Activated CD4-positive, alpha-beta T cell treated with anti-CD3 and anti-CD28 coated beads, Interleukin-2, amount 10 ng/mL, durations not matched to agents 7 days and 5 days (primary cell): Measurements from ENCODE around the gene SEMA3B. TPM values are rescaled to one million over a fixed set of nuclear protein-coding genes. Genes with fewer than 3 reads are reported as not detected.
"Not testable (repeated sequence)": the region's sequence is repeated elsewhere in the genome, so short reads cannot be mapped to it uniquely, and the experiment has no call there.

ENCODE experiments used
- CTCF ChIA-PET: fragments of 350-600 bp; sonication (Branson Sonifier 250); formaldehyde crosslinking; loops from one replicate; lab custom pipeline; 2021; ENCODE audit warnings: antibody characterized with exemption; lab: Charles Lee
- POLR2A ChIA-PET: fragments of 350-600 bp; sonication (Branson Sonifier 250); formaldehyde crosslinking; loops from one replicate; lab custom pipeline; 2021; ENCODE audit warnings: antibody characterized with exemption; lab: Charles Lee
- DNase-seq: peaks from one replicate; pipeline ENCODE4 v3.0.0-alpha.2; 2020
- H3K27ac Mint-ChIP-seq: one replicate; pipeline ENCODE4 v1.8.0; 2021; ENCODE audit warnings: mild to moderate bottlenecking, moderate library complexity, mixed read lengths
- H3K27me3 Mint-ChIP-seq: one replicate; pipeline ENCODE4 v1.8.0; 2021; ENCODE audit warnings: mixed read lengths
- H3K36me3 Mint-ChIP-seq: one replicate; pipeline ENCODE4 v1.8.0; 2021; ENCODE audit warnings: low read depth, mixed read lengths
- H3K4me1 Mint-ChIP-seq: one replicate; pipeline ENCODE4 v1.8.0; 2021; ENCODE audit warnings: mixed read lengths
- H3K4me3 Mint-ChIP-seq: one replicate; pipeline ENCODE4 v1.8.0; 2021; ENCODE audit warnings: mild to moderate bottlenecking, moderate library complexity, mixed read lengths
- H3K9me3 Mint-ChIP-seq: one replicate; pipeline ENCODE4 v1.8.0; 2021; ENCODE audit warnings: mixed read lengths
- total RNA-seq, 2 experiments: library from RNA; stranded (reverse); gene quantifications; one replicate each; pipeline ENCODE4 v1.2.3, GENCODE V29; 2021

SEMA3B gene
- total RNA-seq, 2 experiments from 2014 or later = 0.37 to 0.60 TPM

- Mint-ChIP-seq H3K27me3 (peaks cover 37% of the 10 kb centered on the region), H3K9me3 (no peaks in the 10 kb centered on the region), H3K4me3 (no peak within 1 kb of the TSS), H3K27ac (no peak within 1 kb of the TSS), H3K36me3 (no peaks in the 10 kb centered on the region), H3K4me1 (peaks cover 20% of the 10 kb centered on the region)
- ChIA-PET POLR2A (no interaction called here), CTCF (interaction anchor here (0.5 to 2.4 kb wide), 6 partner anchors 10 to 84 kb away, joined by 3 to 9 read pairs (median 6); no protein-coding TSS in a partner anchor)
- DNase-seq = no peak
These were observed 9.9 kb downstream of the SEMA3B start, which contains the start of gene LSMEM2 for GRCh38 chr3:50278880-50279224. TSS of gene LSMEM2 (plus strand) at chr3:50279087. CDS start at chr3:50279114, 27 bp downstream.

- Mint-ChIP-seq H3K4me3 (no peak overlapping the region), H3K27me3 (peaks cover 32% of the 10 kb centered on the region), H3K9me3 (no peaks in the 10 kb centered on the region), H3K36me3 (no peaks in the 10 kb centered on the region), H3K4me1 (peaks cover 15% of the 10 kb centered on the region), H3K27ac (no peak overlapping the region)
- DNase-seq = no peak
- CTCF ChIA-PET = interaction anchor here (0.5 to 2.4 kb wide), 7 partner anchors 8 to 55 kb away, joined by 3 to 9 read pairs (median 5); no protein-coding TSS in a partner anchor
- POLR2A ChIA-PET = interaction anchor here (0.6 kb wide), 1 partner anchor 1223 kb away, joined by 5 read pairs; no protein-coding TSS in a partner anchor
These were observed 10.5 kb downstream of the SEMA3B start for GRCh38 chr3:50279255-50280016.

- not testable (repeated sequence) for H3K9me3 Mint-ChIP-seq, DNase-seq, H3K27ac Mint-ChIP-seq, H3K36me3 Mint-ChIP-seq, H3K4me3 Mint-ChIP-seq, H3K4me1 Mint-ChIP-seq, H3K27me3 Mint-ChIP-seq
- POLR2A ChIA-PET = interaction anchor here (0.5 kb wide), 1 partner anchor 37 kb away, joined by 3 read pairs; no protein-coding TSS in a partner anchor
- CTCF ChIA-PET = interaction anchor here (0.6 to 1.1 kb wide), 3 partner anchors 11 to 581 kb away, joined by 3 to 5 read pairs (median 3); no protein-coding TSS in a partner anchor
These were observed 15.2 kb downstream of the SEMA3B start for GRCh38 chr3:50284121-50284520.

GRCh38 chr3:50286322-50287227, 17.6 kb downstream of the SEMA3B start:
- Mint-ChIP-seq H3K9me3 (no peaks in the 10 kb centered on the region), H3K4me1 (peaks cover 11% of the 10 kb centered on the region), H3K27me3 (no peaks in the 10 kb centered on the region), H3K27ac (no peak overlapping the region), H3K36me3 (no peaks in the 10 kb centered on the region), H3K4me3 (no peak overlapping the region)
- no peak for DNase-seq
- ChIA-PET POLR2A (no interaction called here), CTCF (interaction anchor here (1.2 to 3.8 kb wide), 2 partner anchors 13 to 40 kb away, joined by 3 to 9 read pairs; no protein-coding TSS in a partner anchor)

GRCh38 chr3:50287262-50287661, 18.3 kb downstream of the SEMA3B start:
- ChIA-PET CTCF (interaction anchor here (1.2 to 3.8 kb wide), 2 partner anchors 12 to 41 kb away, joined by 3 to 9 read pairs; no protein-coding TSS in a partner anchor), POLR2A (no interaction called here)
- H3K27ac Mint-ChIP-seq = no peak overlapping the region
- H3K27me3 Mint-ChIP-seq = no peaks in the 10 kb centered on the region
- no peaks in the 10 kb centered on the region for H3K36me3 Mint-ChIP-seq
- H3K9me3 Mint-ChIP-seq = no peaks in the 10 kb centered on the region
- H3K4me3 Mint-ChIP-seq = no peak overlapping the region
- H3K4me1 Mint-ChIP-seq = peaks cover 11% of the 10 kb centered on the region
- no peak for DNase-seq

- no peak overlapping the region for H3K4me3 Mint-ChIP-seq
- no peaks in the 10 kb centered on the region for H3K27me3 Mint-ChIP-seq
- ChIA-PET CTCF (interaction anchor here (0.7 to 3.8 kb wide), 5 partner anchors 8 to 79 kb away, joined by 3 to 9 read pairs (median 5); partner anchors contain the start of genes HYAL3, LSMEM2 and NAA80), POLR2A (no interaction called here)
- no peaks in the 10 kb centered on the region for H3K9me3 Mint-ChIP-seq
- peaks cover 21% of the 10 kb centered on the region for H3K4me1 Mint-ChIP-seq
- H3K36me3 Mint-ChIP-seq = no peaks in the 10 kb centered on the region
- H3K27ac Mint-ChIP-seq = no peak overlapping the region
- no peak for DNase-seq
These were observed 19.6 kb downstream of the SEMA3B start for GRCh38 chr3:50288387-50289007.

- CTCF ChIA-PET = interaction anchor here (0.6 to 3.8 kb wide), 7 partner anchors 9 to 63 kb away, joined by 3 to 9 read pairs (median 5); partner anchors contain the start of genes HYAL3, LSMEM2 and NAA80
- Mint-ChIP-seq H3K4me3 (peak overlapping the region; percentile 19), H3K9me3 (no peaks in the 10 kb centered on the region)
These were observed 20.2 kb downstream of the SEMA3B start for GRCh38 chr3:50289130-50289529.

GRCh38 chr3:50290161-50290641, 21.3 kb downstream of the SEMA3B start:
- no peak overlapping the region for H3K27ac Mint-ChIP-seq
- no peaks in the 10 kb centered on the region for H3K9me3 Mint-ChIP-seq
- ChIA-PET CTCF (interaction anchor here (1.2 to 3.8 kb wide), 4 partner anchors 8 to 44 kb away, joined by 3 to 9 read pairs (median 6); partner anchors contain the start of genes HYAL3 and NAA80), POLR2A (no interaction called here)
- no peaks in the 10 kb centered on the region for H3K36me3 Mint-ChIP-seq
- H3K4me1 Mint-ChIP-seq = peaks cover 23% of the 10 kb centered on the region
- peak; percentile 5 for DNase-seq
- H3K4me3 Mint-ChIP-seq = peak overlapping the region; percentile 88
- H3K27me3 Mint-ChIP-seq = no peaks in the 10 kb centered on the region

More at GRCh38 chr3:50289130-50289529, 20.2 kb downstream of the SEMA3B start:
- H3K36me3 Mint-ChIP-seq = no peaks in the 10 kb centered on the region
- DNase-seq = no peak
- peaks cover 23% of the 10 kb centered on the region for H3K4me1 Mint-ChIP-seq
- POLR2A ChIA-PET = no interaction called here
- no peaks in the 10 kb centered on the region for H3K27me3 Mint-ChIP-seq
- H3K27ac Mint-ChIP-seq = no peak overlapping the region

- Mint-ChIP-seq H3K36me3 (peaks cover 1% of the 10 kb centered on the region), H3K4me1 (peaks cover 27% of the 10 kb centered on the region), H3K4me3 (peak within 1 kb of the TSS; percentile 88), H3K27me3 (no peaks in the 10 kb centered on the region), H3K9me3 (no peaks in the 10 kb centered on the region), H3K27ac (peak within 1 kb of the TSS; percentile 95)
- POLR2A ChIA-PET = interaction anchor here (0.6 kb wide), 1 partner anchor 863 kb away, joined by 3 read pairs; the partner anchor contains the start of gene NICN1
- peak; percentile 98 for DNase-seq
- CTCF ChIA-PET = interaction anchor here (0.6 to 3.8 kb wide), 11 partner anchors 11 to 468 kb away, joined by 3 to 11 read pairs (median 4); partner anchors contain the start of gene RASSF1
These were observed 23.5 kb downstream of the SEMA3B start, which contains the start of gene IFRD2 for GRCh38 chr3:50292159-50293078. TSS of gene IFRD2 (minus strand) at chr3:50292429. CDS start at chr3:50292274, 155 bp downstream.

GRCh38 chr3:50293079-50293801, 24.3 kb downstream of the SEMA3B start:
- H3K9me3 Mint-ChIP-seq = no peaks in the 10 kb centered on the region
- peaks cover 35% of the 10 kb centered on the region for H3K4me1 Mint-ChIP-seq
- peak overlapping the region; percentile 88 for H3K4me3 Mint-ChIP-seq
- CTCF ChIA-PET = interaction anchor here (0.6 to 3.8 kb wide), 9 partner anchors 11 to 137 kb away, joined by 3 to 10 read pairs (median 3); partner anchors contain the start of gene RASSF1
- H3K36me3 Mint-ChIP-seq = peaks cover 1% of the 10 kb centered on the region
- POLR2A ChIA-PET = no interaction called here
- H3K27ac Mint-ChIP-seq = peak overlapping the region; percentile 95
- DNase-seq = peak; percentile 5
- no peaks in the 10 kb centered on the region for H3K27me3 Mint-ChIP-seq
